Stimulated activated CD8-positive, alpha-beta memory T cell treated with anti-CD3 and anti-CD28 coated beads, Interleukin-15, amount 100 ng/mL, for 24 hours (primary cell): ENCODE data around the gene COL23A1.

ENCODE experiments used
- DNase-seq: peaks from one replicate; pipeline ENCODE4 v3.0.0-alpha.2; 2020; ENCODE audit warnings: low read depth

Gene COL23A1

DNA sequence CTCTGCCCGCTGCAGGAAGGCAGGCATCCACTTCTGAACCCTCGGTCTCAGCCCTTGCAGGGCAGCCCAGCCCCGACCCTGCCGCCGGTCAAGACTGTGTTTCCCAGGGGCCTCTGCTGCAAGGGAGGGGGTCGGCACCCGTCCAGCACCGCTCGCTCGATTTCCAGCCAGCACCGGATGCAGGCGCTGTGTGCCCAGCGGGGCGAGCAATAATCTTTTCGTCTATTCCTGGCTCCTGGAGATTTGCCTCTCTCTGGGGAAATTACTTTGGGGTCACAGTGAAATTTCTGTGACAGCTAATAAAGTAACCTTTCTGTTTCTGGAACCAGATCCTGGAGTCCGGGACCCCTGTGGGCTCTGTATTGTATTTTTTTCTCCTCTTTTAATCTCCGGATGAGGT, 155.3 kb downstream of the COL23A1 start:
- no peak for DNase-seq

DNA sequence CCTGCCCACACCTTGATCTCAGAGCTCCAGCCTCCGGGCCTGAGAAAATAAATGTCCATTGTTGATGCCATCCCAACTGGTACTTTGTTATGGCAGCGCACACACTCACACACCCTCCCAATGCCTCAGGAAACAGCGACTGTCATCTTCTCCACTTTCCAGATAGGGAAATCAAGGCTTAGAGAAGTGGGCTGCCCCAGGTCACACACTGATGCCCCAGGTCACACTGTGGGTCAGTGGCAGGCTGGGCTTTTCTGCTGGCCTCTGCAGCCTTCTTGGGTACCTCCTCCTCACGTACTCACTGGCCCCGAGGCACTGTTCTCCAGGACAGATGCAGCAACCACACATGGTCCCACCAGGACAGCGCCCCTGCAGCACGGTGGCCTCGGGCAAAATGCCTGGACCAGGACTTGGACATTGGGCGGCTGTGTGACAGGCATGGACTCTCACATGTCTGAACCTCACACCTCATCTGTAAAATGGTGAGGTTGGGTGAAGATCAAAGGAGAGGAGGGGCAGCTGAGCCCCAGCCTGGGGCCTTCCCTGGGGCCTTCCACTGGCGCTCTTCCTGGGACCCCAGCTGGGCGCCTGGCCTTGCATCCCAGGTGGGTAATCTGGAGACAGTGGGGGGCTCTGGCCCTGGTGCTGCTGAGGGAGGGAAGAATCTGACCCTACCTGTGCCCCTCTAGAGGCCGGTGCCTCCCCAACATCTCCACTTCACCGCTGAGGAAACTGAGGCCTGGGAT, 156.0 kb downstream of the COL23A1 start:
- DNase-seq, result no peak

DNA sequence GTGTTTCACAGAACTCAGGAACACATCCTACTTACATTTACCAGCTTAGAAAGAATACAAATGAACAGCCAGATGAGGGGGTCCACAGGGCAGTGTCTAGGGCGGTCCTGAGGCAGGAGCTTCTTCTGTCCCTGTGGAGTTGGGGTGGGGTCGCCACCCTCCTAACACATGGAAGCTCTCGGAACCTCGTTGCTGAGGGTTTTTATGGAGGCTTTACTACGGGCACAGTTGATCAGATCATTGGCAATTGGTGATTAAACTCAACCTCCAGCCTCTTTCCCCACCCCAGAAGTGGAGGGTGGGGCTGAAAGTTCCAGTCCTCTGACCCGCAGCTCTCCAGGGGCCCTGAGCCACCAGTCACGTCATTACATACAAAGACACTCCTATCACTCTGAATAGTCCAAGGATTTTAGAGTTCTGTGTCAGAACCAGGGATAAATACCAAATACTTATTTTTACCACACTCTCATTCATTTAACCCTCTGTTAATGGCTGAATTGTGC, 156.9 kb downstream of the COL23A1 start:
- no peak for DNase-seq

DNA sequence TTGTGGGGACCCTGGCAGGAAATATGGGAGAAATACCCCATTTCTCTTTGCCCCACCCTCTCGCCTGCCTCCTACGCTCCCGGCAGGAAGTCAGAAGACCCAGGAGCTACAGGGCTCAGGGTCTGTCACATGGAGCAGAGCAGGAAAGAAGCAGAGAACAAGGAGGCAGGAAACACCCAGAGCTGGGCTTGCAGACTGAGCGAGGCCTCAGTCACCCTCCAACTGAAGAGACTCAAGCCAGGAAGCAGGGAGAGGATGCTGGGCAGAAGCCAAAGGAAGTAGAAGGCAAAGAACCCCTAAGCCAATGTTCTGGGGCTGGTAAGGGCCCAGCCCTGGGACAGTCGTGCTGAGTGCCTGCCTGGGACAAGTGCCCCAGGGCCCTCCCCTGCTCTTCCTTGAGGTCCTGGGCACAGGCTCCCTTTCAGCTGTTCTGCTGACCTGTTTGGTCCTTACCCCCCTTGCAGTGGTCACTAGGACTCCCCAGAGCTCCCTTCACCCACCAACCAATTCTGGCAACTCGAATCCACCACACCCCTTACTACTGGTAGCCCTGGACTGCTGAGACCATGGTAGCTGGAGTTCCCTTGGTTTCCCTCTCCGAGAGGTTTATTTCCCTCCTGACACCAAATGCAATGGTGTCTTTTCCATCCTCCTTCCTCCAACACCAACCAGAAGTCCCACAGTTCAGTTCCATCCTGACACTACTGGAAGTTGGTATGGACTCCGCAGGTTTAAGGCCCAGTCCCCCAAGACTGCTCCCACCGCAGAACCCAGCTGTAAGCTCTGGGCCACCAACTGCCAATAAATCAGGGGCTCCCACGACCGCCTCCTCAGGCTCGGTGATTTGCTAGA, 157.5 kb downstream of the COL23A1 start:
- DNase-seq, result no peak

DNA sequence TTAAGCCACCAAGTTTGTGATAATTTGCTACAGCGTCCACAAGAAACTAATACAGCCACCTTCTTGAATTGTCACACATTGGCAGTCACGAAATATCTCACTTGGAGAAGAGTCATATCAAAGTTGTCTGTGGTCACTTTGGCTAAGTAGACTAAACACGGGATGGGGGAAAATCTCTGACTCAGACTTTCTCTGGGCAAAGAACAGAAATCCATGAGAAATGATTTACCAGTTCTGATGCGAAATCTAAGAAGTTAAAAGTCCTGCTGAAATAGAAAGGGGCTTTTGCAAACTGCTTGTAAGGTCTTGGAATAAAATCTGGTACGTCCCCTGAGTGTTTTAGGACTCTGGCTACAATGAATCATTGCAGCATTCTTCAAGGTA, 158.4 kb downstream of the COL23A1 start:
- DNase-seq, result no peak

DNA sequence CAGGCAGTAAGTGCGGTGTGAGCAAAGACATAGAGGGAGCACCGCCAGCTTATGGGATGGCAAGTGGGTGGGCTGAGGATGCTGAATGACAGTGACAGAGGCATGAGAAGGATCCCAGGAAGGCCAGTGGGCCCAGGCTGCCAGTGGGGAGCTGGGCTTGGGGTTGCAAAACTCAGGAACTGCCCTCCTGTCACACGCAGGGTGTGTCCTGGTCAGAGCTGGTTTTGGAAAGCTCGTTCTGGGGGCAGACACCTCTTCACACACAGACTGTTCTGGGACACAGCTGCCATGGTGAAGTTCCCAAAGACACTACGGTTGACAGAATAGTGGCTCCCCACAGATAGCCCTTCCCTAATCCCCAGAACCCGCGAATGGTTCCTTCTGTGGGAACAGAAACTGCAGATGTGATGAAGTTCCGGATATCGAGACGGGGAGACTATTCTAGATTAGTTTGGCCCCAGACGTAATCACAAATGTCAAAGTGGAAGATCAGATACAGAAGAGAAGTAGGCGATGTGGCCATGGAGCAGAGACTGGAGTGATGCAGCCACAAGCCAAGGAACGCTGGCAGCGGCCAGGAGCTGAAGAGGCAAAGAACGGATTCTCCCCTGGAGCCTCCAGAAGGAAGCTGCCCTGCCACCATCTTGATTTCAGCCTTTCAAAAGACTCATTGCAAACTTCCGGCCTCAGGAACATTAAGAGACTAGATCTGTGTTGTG, 159.0 kb downstream of the COL23A1 start:
- no peak for DNase-seq

DNA sequence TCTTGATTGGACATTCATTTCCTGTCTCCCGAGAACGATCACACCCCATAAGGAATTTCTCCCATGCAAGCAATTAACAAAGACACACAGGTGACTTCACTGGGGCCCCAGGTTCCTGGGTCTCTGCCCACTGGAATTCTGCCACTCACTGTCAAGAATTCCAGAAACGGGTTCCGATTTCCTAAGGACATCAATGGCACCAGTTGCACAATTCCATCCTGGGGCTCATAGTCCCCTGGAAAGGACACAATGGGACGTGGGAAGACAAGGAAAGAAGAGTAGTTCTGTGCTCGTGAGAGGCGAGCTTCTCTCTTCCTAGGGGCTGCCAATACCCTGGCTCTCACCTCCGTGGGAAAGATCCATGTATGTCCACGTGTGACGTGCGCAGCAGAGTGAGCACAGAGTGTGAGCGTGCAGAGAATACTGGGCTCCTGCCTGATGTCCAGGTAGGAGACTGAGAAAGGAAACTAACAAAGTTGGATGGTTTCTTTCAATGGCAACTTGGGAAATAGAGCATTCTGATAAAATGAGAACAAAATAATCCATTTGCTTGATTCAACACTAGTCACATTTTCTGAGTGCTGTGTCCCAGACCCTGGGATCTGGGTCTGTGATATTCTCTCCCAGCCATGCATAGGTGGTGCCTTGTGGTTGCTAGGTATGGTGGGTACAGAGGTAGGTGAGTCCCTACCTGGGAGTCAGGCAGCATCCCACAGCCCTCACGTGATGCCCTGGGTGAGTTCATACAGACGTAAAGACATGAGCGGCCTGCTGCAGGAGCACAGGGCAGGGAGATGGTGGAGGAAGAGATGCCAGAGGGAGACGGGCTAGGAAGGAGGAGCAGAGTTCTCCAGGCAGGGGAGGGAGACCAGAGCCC, 159.8 kb downstream of the COL23A1 start:
- no peak for DNase-seq

DNA sequence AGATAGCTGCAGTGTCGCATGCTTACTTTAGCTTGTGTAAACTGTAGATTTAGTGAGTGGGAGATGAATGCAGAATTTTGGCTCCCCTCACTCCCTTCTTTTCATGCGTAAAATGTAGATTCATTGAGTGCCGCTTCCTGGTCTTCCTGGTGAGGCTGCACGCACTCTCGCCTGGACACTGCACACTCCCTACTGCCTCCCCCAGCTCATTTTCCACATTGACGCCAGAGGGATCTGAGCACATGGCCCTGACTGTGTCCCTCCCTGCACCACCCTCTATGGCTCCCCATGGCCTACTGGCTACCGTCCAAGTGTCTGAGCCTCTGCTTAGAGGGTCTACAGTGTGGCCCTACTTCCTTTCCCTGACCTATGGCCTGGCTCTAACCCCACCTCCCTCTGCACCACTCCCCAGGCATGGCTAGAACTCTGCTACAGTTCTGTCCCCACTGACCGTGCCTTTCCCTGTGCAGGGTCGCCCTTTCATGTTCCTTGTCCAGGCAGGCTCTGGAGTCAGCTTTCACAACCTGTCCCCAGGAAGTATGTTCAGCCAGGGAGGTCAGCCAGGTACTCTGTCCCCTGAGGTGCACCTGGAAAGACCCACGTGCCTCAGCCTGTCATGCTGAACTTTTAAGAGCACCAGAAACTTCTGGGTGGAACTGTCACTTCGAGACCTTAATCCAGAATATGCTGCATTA, 160.6 kb downstream of the COL23A1 start:
- no peak for DNase-seq

DNA sequence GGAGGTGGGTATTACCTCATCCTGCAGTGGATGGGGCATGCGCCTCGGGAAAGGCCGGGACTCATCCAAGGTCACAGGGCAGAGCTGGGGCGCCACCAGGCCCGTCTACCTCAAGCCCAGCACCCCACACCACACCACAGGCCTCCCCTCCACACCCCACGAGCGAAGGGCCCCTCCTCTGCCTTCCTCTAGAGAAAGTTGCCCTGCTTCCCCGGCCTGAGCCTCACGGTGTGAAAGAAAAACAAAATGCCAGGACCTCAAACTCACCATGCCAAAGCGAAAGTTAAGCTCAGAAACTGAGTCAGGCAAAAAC, 161.1 kb downstream of the COL23A1 start:
- no peak for DNase-seq

DNA sequence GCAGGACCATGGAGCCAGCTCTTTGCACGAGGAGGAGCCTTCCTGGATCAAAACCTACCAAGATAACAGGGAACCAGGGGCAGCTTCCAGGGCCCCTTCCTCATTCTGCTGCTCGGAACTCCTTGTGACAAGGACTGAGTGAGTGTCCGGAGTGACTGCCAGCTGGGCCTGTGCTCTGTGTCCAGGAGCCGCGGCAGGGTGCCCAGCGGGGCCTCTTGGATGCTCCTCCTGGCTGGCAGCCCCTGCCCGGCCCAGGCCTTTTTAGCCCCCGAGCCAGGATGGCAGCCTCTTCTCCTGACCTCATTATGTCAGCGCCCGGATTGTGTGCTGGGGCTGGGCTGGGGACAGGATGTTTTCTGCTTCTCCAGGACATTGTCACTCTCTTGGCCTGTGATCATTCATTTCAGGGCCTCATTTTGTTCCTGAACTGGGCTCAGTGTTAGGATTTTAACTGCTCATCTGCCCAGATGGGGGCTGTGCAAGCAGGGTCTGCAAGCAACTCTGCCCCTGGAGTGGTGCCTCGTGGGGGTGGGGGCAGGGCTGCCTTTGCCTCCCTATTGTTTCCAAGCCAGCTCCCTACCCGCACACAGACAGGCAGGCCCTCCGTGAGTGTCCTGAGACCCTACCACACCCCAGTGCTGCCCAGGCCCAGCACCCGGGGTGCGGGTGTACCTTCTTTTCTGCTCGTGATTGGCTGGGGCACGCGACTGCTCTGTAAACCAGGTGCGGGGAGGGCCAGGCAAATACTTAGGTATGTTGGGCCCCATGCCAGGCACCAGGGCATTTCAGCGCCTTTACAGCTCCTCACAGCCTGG, 161.6 kb downstream of the COL23A1 start:
- DNase-seq, result no peak

DNA sequence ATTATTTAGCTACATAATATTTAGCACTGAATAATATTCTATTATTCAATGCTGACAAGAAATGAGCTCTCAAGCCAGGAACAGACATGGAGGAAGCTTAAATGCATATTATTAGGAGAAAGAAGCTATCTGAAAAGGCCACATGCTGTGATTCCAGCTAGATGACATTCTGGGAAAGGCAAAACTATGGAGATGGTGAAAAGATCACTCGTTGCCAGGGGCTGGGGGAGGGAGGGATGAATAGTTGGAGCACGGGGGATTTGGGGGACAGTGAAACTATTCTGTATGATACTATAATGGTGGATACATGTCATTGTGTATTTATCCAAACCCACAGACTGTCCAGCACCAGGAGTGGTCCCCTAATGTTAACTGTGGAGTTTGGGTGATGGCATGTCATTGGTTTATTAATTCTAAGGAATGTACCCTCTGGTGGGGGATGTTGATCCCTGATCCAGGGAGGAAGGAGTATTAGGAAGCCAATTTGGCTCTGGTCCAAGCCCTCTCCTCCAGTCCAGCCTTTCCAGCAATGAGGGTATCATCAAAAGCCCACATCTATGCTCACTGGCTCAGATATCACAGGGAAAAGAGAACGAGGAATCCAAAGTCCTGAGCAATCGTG, 162.5 kb downstream of the COL23A1 start:
- DNase-seq, result no peak

DNA sequence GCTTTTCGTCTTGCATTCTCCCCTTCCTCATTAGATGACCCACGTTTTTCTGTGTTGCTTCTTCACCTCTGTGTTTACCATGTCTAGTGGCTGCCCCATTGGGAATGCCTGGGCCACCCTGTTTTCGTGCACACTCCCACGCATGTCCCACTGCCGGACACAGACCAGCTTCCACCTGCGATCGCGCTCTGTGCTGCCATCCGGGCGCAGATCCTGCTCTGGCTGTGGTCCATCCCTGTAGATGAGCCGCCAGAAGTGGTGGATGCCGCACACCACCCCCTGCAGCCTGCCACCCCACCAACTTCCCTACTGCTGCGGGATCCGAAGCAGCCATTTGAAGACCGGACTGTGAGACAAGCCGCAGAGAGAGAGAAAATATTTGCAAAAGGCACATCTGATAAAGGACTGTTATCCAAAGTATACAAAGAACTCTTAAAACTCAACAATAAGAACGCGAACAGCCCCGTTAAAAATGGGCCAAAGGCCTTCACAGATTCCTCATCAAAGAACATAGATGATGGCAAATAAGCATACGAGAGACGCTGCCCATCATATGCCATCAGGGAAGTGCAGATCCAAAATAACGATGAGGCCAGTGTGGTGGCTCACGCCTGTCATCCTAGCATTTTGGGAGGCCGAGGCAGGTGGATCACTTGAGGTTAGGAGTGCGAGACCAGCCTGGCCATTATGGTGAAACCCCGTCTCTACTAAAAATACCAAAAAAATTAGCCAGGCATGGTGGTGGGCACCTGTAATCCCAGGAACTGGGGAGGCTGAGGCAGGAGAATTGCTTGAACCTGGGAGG, 163.7 kb downstream of the COL23A1 start:
- no peak for DNase-seq

DNA sequence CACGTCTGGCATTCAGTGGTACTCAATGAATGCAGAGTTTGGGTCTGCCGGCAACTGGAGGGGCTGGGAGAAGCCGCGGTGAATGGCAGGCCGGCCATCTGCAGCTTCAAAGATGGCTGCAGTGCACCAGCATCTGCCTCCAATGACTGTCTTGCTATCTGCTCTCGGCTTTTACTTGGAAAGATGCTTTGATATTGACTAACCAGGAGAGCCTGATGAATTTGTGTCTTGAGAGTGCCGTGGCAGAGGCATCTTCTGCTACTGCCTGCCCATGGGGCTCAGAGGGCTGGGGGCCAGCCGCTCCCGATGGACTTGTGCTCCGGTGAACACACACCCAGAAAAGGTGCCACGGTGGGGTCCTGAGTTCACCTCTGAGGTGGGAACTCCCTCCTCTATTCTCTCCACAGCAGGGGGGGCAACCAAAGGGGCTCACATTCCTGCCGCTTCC, 164.5 kb downstream of the COL23A1 start:
- no peak for DNase-seq

DNA sequence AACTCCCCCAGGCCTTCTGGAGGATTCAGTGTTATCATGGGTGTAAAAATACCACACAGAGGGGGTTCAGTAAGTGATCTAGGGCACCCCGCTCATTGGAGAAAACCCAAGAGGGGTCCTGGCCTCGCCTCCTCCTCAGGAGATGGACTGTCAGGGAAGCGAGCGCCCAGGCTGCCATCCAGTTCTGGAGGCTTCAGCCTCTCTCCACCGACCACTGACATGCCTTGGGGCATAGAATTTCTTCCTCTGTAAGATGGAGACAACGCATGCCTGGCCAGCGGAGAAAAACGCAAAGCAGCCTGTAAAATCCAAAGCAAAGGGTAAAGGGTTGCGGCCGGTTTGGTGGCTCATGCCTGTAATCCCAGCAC, 165.4 kb downstream of the COL23A1 start:
- DNase-seq, result no peak

DNA sequence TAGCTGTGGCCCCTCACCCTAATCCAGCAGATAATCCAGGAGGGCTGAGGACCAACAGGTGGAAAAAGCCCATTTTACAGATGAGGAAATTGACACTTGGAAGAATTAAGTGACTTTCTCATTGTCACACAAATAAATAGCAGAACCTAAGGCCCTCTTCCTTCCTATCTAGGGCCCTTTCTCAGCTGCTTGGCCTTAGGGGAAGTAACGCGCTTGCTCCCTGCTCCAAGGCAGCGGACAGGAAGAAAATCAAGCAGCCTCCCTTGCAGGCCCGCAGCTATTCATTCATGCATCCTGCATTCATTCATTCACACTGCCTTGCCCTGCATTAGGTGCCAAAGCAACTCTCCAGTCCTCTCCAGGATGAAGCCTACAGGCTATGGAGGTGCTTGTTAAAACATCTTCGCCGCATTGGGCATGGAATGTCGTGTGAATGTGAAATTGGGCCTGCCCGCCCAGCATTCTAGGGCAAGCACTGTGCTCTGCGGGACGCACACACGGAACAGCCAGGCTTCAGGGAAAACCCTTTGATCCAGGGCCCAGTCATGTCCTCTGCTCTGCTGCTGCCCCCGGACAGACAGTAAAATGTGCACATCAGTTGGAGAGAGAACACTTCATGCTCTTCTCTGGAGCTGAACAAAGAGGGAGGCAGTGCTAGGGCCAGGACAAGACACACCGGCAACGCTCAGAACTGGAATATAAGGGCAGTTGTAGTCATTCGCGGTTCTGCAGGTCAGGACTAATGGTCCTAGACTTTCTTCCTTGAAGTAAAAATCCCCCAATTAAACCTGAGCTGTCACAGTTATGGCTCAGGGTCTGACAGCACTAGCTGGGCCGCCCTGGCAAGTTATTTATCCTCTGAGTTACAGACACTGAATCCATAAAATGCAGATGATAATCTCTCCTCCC, 166.0 kb downstream of the COL23A1 start:
- DNase-seq, result no peak

DNA sequence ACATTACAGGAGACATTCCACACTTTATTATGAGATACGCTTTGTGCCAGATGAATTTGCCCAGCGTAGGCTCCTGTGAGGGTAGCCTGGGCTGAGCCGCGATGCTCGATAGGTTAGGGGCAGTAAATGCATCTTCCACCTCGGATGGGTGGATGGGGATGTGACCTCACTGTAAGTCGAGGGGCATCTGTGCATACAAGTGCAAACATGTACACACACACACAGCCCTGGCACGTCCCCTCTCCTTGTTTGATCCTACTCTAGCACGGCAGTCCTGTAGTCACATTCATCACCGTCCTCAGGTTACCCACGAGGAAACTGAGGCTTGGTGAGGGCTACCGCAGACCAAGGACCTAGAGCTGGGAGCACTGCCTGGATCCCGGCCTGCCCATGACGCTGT, 166.8 kb downstream of the COL23A1 start:
- DNase-seq, result no peak

DNA sequence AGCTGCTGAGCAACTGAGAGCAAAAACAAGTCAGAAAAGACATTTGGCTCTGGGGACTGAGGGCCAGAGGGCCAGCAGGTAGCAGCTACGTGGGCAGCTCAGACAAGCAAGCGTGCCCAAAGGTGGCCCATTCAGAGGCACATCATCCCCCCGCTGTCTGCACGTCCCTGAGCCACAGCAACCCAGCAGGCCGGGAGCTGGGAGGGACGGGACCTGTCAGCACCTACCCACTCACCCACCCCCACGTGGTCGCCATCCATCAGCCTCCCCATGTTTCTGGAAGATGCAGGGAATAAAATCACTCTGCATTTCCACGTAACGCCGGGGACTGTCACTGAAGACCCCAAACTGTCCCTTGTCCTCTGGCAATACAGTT, 167.8 kb downstream of the COL23A1 start:
- DNase-seq, result no peak
